Fibroblast of the aortic adventitia (primary cell): ENCODE measurements around the gene ARHGAP6. TPM values are rescaled to one million over a fixed set of nuclear protein-coding genes. Genes with fewer than 3 reads are reported as not detected.

Experiments
- DNase-seq: peaks from one replicate; pipeline ENCODE4 v3.0.0-alpha.2; 2010; ENCODE audit warnings: low read depth
- H3K4me3 ChIP-seq: 2 replicates; pipeline ENCODE4 v1.5.1; 2011; ENCODE audit warnings: low read depth, mild to moderate bottlenecking, control low read depth, low read length, moderate library complexity
- total RNA-seq: library from RNA; depleted of rRNA; stranded (reverse); fragments of >200 nt; gene quantifications from 2 replicates; pipeline ENCODE4 v1.2.3, GENCODE V29; 2012; ENCODE audit warnings: low replicate concordance
- TF ChIP-seq, protein P1 (sequence below): IDR thresholded peaks from 2 replicates; pipeline ENCODE4 v1.5.1; 2011; ENCODE audit warnings: mild to moderate bottlenecking, low read length, control low read depth, inconsistent platforms; ENCODE audit not compliant: insufficient read depth

ARHGAP6 gene
- total RNA-seq, 1 donor: 16.9 TPM

- H3K4me3 ChIP-seq: no peak overlapping the region
- no peak for DNase-seq
- TF ChIP-seq, protein P1, sequence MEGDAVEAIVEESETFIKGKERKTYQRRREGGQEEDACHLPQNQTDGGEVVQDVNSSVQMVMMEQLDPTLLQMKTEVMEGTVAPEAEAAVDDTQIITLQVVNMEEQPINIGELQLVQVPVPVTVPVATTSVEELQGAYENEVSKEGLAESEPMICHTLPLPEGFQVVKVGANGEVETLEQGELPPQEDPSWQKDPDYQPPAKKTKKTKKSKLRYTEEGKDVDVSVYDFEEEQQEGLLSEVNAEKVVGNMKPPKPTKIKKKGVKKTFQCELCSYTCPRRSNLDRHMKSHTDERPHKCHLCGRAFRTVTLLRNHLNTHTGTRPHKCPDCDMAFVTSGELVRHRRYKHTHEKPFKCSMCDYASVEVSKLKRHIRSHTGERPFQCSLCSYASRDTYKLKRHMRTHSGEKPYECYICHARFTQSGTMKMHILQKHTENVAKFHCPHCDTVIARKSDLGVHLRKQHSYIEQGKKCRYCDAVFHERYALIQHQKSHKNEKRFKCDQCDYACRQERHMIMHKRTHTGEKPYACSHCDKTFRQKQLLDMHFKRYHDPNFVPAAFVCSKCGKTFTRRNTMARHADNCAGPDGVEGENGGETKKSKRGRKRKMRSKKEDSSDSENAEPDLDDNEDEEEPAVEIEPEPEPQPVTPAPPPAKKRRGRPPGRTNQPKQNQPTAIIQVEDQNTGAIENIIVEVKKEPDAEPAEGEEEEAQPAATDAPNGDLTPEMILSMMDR: no peak
These were observed 1.4 kb upstream of the ARHGAP6 start for GRCh38 chrX:11666952-11667685.

- TF ChIP-seq, protein P1: no peak
These were observed 444 bp upstream of the ARHGAP6 start for GRCh38 chrX:11666164-11666563.

DNA sequence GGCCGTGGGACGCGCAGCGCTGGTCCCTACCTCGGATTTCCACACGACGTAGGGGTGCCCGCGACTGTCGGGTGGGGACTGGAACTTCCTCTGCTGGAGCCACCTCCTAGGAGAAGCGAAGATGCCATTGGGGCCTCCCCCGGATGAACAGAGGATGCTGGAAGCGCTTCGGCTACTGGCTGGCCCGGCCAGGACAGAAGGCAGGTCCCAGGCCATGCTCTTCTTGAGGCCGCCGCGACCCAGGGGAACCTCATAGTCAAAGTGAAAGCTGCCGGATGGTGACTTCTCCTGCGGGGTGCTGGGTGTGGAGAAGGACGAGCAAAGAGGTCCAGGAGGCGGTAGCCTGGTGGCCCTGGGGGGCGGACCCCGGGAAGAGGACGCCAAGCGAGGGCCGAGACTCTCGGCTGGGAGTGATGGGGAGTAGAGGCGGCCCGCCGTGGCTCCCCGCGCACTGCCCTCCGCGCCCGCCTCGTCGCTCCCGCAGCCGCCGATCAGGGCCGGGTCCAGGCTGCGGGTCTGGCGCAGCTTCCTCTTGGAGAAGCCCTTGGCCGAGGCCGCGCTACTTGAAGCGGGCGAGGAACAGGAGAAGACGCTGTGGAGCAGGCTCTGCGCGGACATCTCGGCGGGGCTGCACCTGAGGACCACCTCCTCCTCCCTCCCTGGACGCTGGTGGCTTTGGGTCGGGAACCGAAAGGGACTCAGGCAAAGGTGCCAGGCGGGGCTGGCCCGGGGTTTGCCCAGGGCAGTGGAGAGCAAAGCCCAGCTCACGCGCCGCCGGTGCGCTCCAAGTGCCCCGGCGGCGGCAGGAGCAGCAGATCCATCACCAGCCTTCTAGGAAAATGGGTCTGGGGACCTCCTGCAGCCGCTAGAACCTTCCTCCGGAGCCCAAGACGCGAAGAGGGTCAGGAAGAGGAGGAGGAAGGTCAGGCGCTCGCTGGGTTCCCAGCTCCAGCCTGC, 1.2 kb downstream of the ARHGAP6 start:
- TF ChIP-seq, protein P1: no peak
- peak overlapping the region; percentile 68 for H3K4me3 ChIP-seq
- no peak for DNase-seq

More at GRCh38 chrX:11666164-11666563, 444 bp upstream of the ARHGAP6 start:
- H3K4me3 ChIP-seq: peak overlapping the region; percentile 68
- DNase-seq: no peak

DNA sequence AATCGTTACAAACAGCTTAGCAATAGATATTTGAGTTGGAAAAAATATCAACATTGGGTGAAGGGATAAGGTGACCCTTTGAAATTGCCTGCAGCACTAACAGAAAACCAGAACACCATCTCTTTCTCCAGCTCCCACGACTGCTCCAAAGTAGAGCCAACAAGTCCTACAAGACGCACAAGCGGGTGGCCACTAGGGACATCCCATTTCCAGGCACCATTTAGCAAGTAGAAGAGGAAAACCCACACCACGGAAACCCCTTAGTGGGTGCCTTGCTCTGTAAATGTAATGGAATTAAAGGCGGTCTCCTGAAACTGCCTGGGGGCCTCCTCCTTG, 1.9 kb downstream of the ARHGAP6 start:
- peak overlapping the region; percentile 68 for H3K4me3 ChIP-seq

GRCh38 chrX:11655282-11656015, 10.3 kb downstream of the ARHGAP6 start:
- no peak for DNase-seq
- TF ChIP-seq, protein P1: no peak
- no peak overlapping the region for H3K4me3 ChIP-seq

More for the DNA sequence above, 1.9 kb downstream of the ARHGAP6 start:
- TF ChIP-seq, protein P1: peak; percentile 2
- DNase-seq: peak; percentile 9

- TF ChIP-seq, protein P1: no peak
- DNase-seq: no peak
- H3K4me3 ChIP-seq: no peak overlapping the region
These were observed 16.8 kb downstream of the ARHGAP6 start for GRCh38 chrX:11648705-11649519.
